GM21737 (cell line): ENCODE results near the gene ITCH.
A peak's percentile ranks its signal among the peaks of the same experiment; 100 is the strongest.
"Not testable (repeated sequence)": the region's sequence is repeated elsewhere in the genome, so short reads cannot be mapped to it uniquely, and the experiment has no call there.

Experiments
- ATAC-seq: cut with Tn5 transposase; IDR thresholded peaks from one replicate; pipeline ENCODE4 v1.9.1; 2021; ENCODE audit warnings: mild to moderate bottlenecking, moderate library complexity; ENCODE audit not compliant: unreplicated experiment

Gene ITCH

GRCh38 chr20:34497596-34497995 lies 134.5 kb downstream of the ITCH start:
- not testable (repeated sequence) for ATAC-seq

- ATAC-seq = no peak
Observed at GRCh38 chr20:34500823-34501222, 137.8 kb downstream of the ITCH start.

GRCh38 chr20:34506480-34506879 lies 143.4 kb downstream of the ITCH start:
- no peak for ATAC-seq

GRCh38 chr20:34507702-34508413 lies 144.8 kb downstream of the ITCH start:
- no peak for ATAC-seq

- ATAC-seq = no peak
Observed at GRCh38 chr20:34510575-34510974, 147.5 kb downstream of the ITCH start.

GRCh38 chr20:34511891-34512265 lies 148.8 kb downstream of the ITCH start:
- no peak for ATAC-seq

- ATAC-seq = no peak
Observed at GRCh38 chr20:34512266-34512954, 149.3 kb downstream of the ITCH start.

- no peak for ATAC-seq
Observed at GRCh38 chr20:34512955-34513419, 149.9 kb downstream of the ITCH start.

- ATAC-seq = not testable (repeated sequence)
Observed at GRCh38 chr20:34514034-34514433, 151.0 kb downstream of the ITCH start.

GRCh38 chr20:34514897-34515483 lies 151.9 kb downstream of the ITCH start:
- no peak for ATAC-seq

GRCh38 chr20:34515484-34516246 lies 152.6 kb downstream of the ITCH start:
- peak; percentile 49 for ATAC-seq

GRCh38 chr20:34516247-34517113 lies 153.4 kb downstream of the ITCH start, which contains the start of gene DYNLRB1:
DYNLRB1 (plus strand) TSS chr20:34516422; CDS start chr20:34516459, 37 bp downstream.
- peak; percentile 57 for ATAC-seq

GRCh38 chr20:34517114-34517505 lies 154.0 kb downstream of the ITCH start:
- no peak for ATAC-seq

GRCh38 chr20:34518863-34519262 lies 155.8 kb downstream of the ITCH start:
- ATAC-seq = not testable (repeated sequence)

- ATAC-seq = not testable (repeated sequence)
Observed at GRCh38 chr20:34519841-34520240, 156.8 kb downstream of the ITCH start.

- ATAC-seq = no peak
Observed at GRCh38 chr20:34522969-34523871, 160.1 kb downstream of the ITCH start.

- no peak for ATAC-seq
Observed at GRCh38 chr20:34524426-34524825, 161.4 kb downstream of the ITCH start.

- no peak for ATAC-seq
Observed at GRCh38 chr20:34525342-34525708, 162.3 kb downstream of the ITCH start.

- ATAC-seq = no peak
Observed at GRCh38 chr20:34525709-34526416, 162.8 kb downstream of the ITCH start.
